GM23338 (cell line): ENCODE data around the gene PVR. TPM values are rescaled to one million over a fixed set of nuclear protein-coding genes. Genes with fewer than 3 reads are reported as not detected.

Experiments used
- ATAC-seq: fragments of 200-7000 bp; cut with Tn5 transposase; 3 replicates; pipeline ENCODE4 v1.9.1; 2020
- DNase-seq: peaks from one replicate; pipeline ENCODE4 v3.0.0-alpha.2; 2015; ENCODE audit warnings: low spot score
- H2AFZ ChIP-seq: fragments of 200-600 bp; sonication (generic); 2 replicates; pipeline ENCODE4 v1.8.0; 2016; ENCODE audit warnings: antibody characterized with exemption, mild to moderate bottlenecking, moderate library complexity
- H3F3A ChIP-seq: fragments of 200-600 bp; sonication (generic); replicated peaks from 2 replicates; pipeline ENCODE4 v1.8.0; 2017; ENCODE audit warnings: antibody characterized with exemption, mixed run types, low read depth
- H3K27ac ChIP-seq: fragments of 200-600 bp; sonication (generic); 2 replicates; pipeline ENCODE4 v1.6.1; 2016; ENCODE audit warnings: low read depth
- H3K27me3 ChIP-seq: fragments of 200-600 bp; sonication (generic); 2 replicates; pipeline ENCODE4 v1.8.0; 2016; ENCODE audit warnings: mild to moderate bottlenecking, mixed run types, moderate library complexity; ENCODE audit not compliant: insufficient read depth
- H3K36me3 ChIP-seq: fragments of 200-600 bp; sonication (generic); 2 replicates; pipeline ENCODE4 v1.8.0; 2016; ENCODE audit warnings: mild to moderate bottlenecking; ENCODE audit not compliant: insufficient read depth
- H3K4me1 ChIP-seq: fragments of 200-600 bp; sonication (generic); 2 replicates; pipeline ENCODE4 v1.8.0; 2016; ENCODE audit warnings: mild to moderate bottlenecking, moderate library complexity; ENCODE audit not compliant: insufficient read depth
- H3K4me2 ChIP-seq: fragments of 200-600 bp; sonication (generic); 2 replicates; pipeline ENCODE4 v1.7.1; 2017; ENCODE audit warnings: mixed run types
- H3K4me3 ChIP-seq: fragments of 200-600 bp; sonication (generic); 2 replicates; pipeline ENCODE4 v1.6.1; 2016; ENCODE audit warnings: mixed run types
- H3K79me2 ChIP-seq: fragments of 200-600 bp; sonication (generic); replicated peaks from 2 replicates; pipeline ENCODE4 v1.8.0; 2017; ENCODE audit warnings: mild to moderate bottlenecking; ENCODE audit not compliant: insufficient read depth
- H3K9me2 ChIP-seq: fragments of 200-600 bp; sonication (generic); 2 replicates; pipeline ENCODE4 v1.8.0; 2017; ENCODE audit not compliant: insufficient read depth
- H4K20me1 ChIP-seq: fragments of 200-600 bp; sonication (generic); replicated peaks from 2 replicates; pipeline ENCODE4 v1.8.0; 2017; ENCODE audit warnings: mild to moderate bottlenecking; ENCODE audit not compliant: insufficient read depth
- H3K27ac Mint-ChIP-seq: 2 replicates; pipeline ENCODE4 v1.8.0; 2020; ENCODE audit warnings: inconsistent platforms, mild to moderate bottlenecking, moderate library complexity, mixed read lengths
- H3K27me3 Mint-ChIP-seq: 3 replicates; pipeline ENCODE4 v1.8.0; 2022; ENCODE audit warnings: low read depth, mild to moderate bottlenecking, moderate library complexity, mixed read lengths, inconsistent platforms; ENCODE audit not compliant: insufficient read depth, poor library complexity
- H3K36me3 Mint-ChIP-seq: 3 replicates; pipeline ENCODE4 v1.8.0; 2021; ENCODE audit warnings: low read depth, mild to moderate bottlenecking, inconsistent platforms, moderate library complexity, mixed read lengths
- H3K4me1 Mint-ChIP-seq: 3 replicates; pipeline ENCODE4 v1.8.0; 2020; ENCODE audit warnings: mild to moderate bottlenecking, inconsistent platforms, mixed read lengths
- H3K4me3 Mint-ChIP-seq: 3 replicates; pipeline ENCODE4 v1.8.0; 2021; ENCODE audit warnings: moderate library complexity, mild to moderate bottlenecking, inconsistent platforms, mixed read lengths
- H3K9me3 Mint-ChIP-seq: 3 replicates; pipeline ENCODE4 v1.8.0; 2020; ENCODE audit warnings: moderate library complexity, mild to moderate bottlenecking, inconsistent platforms, mixed read lengths
- CREB1 ChIP-seq: fragments of 250-450 bp; sonication (Bioruptor Pico); IDR thresholded peaks from 2 replicates; pipeline ENCODE4 v1.5.0; 2020; ENCODE audit warnings: low read depth, mild to moderate bottlenecking, moderate library complexity
- EZH2phosphoT487 ChIP-seq: fragments of 200-600 bp; sonication (generic); IDR thresholded peaks from one replicate; pipeline ENCODE4 v1.8.1; 2018; ENCODE audit warnings: antibody characterized with exemption; ENCODE audit not compliant: unreplicated experiment
- JUNB ChIP-seq: IDR thresholded peaks from one replicate; pipeline ENCODE4 v1.6.1; 2016; ENCODE audit warnings: antibody characterized with exemption; ENCODE audit not compliant: unreplicated experiment
- NANOG ChIP-seq: IDR thresholded peaks from 2 replicates; pipeline ENCODE4 v1.6.1; 2016; ENCODE audit warnings: antibody characterized with exemption, borderline replicate concordance
- POLR2AphosphoS5 ChIP-seq: IDR thresholded peaks from 2 replicates; pipeline ENCODE4 v1.6.1; 2016; ENCODE audit warnings: antibody characterized with exemption, low read depth
- STAT1 ChIP-seq: IDR thresholded peaks from one replicate; pipeline ENCODE4 v1.6.1; 2016; ENCODE audit warnings: antibody characterized with exemption; ENCODE audit not compliant: unreplicated experiment
- ZNF114 ChIP-seq: fragments of 250-450 bp; sonication (Bioruptor Pico); IDR thresholded peaks from 2 replicates; pipeline ENCODE4 v1.5.0; 2020; ENCODE audit warnings: mild to moderate bottlenecking, moderate library complexity
- ZNF331 ChIP-seq: fragments of 250-450 bp; sonication (Bioruptor Pico); IDR thresholded peaks from 2 replicates; pipeline ENCODE4 v1.5.0; 2020; ENCODE audit warnings: low read depth, mild to moderate bottlenecking, moderate library complexity
- polyA plus RNA-seq: library from polyadenylated mRNA; unstranded; fragments of >200 nt; fragmentation: Nextera tagmentation; extraction: Ambion mirVana; gene quantifications from 2 replicates; pipeline ENCODE4 v1.2.1, GENCODE V29; 2016
- total RNA-seq: library from RNA; depleted of rRNA; stranded (reverse); fragments of >200 nt; shearing (Covaris generic); gene quantifications from 2 replicates; pipeline ENCODE4 v1.2.3, GENCODE V29; 2014
- TF ChIP-seq, protein P1 (sequence below): IDR thresholded peaks from one replicate; pipeline ENCODE4 v1.6.1; 2018; ENCODE audit warnings: antibody characterized with exemption; ENCODE audit not compliant: unreplicated experiment
- TF ChIP-seq, protein P2 (sequence below): fragments of 250-450 bp; sonication (Bioruptor Pico); IDR thresholded peaks from 2 replicates; pipeline ENCODE4 v1.5.0; 2020; ENCODE audit warnings: mild to moderate bottlenecking, moderate library complexity
- TF ChIP-seq, protein P3 (sequence below), 2 experiments: fragments of 200-600 bp in 1 of 2; sonication (generic) in 1 of 2; conservative IDR thresholded peaks; 2 replicates each; pipeline versions ENCODE4 v1.5.1 to v1.6.1; 2016 to 2017; ENCODE audit warnings: antibody characterized with exemption in 2 of 2, low read depth in 2 of 2, mild to moderate bottlenecking in 2 of 2, moderate library complexity in 1 of 2

Gene PVR
- total and polyA plus RNA-seq, 2 experiments from 2014 or later = 4.8 to 19.0 TPM

DNA sequence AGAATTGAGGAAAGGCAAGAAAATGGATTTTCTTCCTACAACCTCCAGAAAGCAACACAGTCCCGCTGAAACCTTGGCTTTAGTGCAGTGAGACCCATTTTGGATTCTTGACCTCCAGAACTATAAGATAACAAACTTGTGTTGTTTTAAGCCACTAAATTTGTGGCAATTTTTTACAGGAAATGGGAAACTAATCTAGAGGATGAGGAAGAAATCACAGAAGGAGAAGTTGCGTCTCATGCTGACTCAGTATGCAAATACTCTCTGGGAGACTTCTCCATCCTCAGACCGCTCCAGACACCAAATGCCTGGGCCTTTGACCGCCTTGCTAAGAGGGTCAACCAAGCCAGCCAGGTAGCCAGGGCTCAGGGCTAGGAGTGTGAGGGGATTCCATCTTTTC lies 42.2 kb downstream of the PVR start:
- H3K27ac Mint-ChIP-seq = no peak overlapping the region
- peaks cover 16% of the 10 kb centered on the region; the same call in 2 of the 3 replicates for H3K4me1 Mint-ChIP-seq
- H3F3A ChIP-seq = no peaks in the 10 kb centered on the region
- no peaks in the 10 kb centered on the region for H3K9me2 ChIP-seq
- H3K4me1 ChIP-seq = 0 out of 2 replicates have a peak, but pooled peaks cover 6% of the 10 kb centered on the region
- H3K4me2 ChIP-seq = no peak overlapping the region
- no peaks in the 10 kb centered on the region for H3K27me3 ChIP-seq
- H3K9me3 Mint-ChIP-seq = no peaks in the 10 kb centered on the region; the same call in 2 of the 3 replicates
- H3K4me3 ChIP-seq = no peak overlapping the region
- ATAC-seq (no peak), DNase-seq (no peak)
- H3K36me3 ChIP-seq = no peaks in the 10 kb centered on the region
- peaks cover 11% of the 10 kb centered on the region for H3K27me3 Mint-ChIP-seq
- no peak overlapping the region for H3K4me3 Mint-ChIP-seq
- TF ChIP-seq STAT1 = no peak
- TF ChIP-seq, protein P1, sequence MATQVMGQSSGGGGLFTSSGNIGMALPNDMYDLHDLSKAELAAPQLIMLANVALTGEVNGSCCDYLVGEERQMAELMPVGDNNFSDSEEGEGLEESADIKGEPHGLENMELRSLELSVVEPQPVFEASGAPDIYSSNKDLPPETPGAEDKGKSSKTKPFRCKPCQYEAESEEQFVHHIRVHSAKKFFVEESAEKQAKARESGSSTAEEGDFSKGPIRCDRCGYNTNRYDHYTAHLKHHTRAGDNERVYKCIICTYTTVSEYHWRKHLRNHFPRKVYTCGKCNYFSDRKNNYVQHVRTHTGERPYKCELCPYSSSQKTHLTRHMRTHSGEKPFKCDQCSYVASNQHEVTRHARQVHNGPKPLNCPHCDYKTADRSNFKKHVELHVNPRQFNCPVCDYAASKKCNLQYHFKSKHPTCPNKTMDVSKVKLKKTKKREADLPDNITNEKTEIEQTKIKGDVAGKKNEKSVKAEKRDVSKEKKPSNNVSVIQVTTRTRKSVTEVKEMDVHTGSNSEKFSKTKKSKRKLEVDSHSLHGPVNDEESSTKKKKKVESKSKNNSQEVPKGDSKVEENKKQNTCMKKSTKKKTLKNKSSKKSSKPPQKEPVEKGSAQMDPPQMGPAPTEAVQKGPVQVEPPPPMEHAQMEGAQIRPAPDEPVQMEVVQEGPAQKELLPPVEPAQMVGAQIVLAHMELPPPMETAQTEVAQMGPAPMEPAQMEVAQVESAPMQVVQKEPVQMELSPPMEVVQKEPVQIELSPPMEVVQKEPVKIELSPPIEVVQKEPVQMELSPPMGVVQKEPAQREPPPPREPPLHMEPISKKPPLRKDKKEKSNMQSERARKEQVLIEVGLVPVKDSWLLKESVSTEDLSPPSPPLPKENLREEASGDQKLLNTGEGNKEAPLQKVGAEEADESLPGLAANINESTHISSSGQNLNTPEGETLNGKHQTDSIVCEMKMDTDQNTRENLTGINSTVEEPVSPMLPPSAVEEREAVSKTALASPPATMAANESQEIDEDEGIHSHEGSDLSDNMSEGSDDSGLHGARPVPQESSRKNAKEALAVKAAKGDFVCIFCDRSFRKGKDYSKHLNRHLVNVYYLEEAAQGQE = no peak
- H3K36me3 Mint-ChIP-seq = no peaks in the 10 kb centered on the region
- no peaks in the 10 kb centered on the region for H3K79me2 ChIP-seq
- no peak overlapping the region for H2AFZ ChIP-seq
- no peak overlapping the region for H3K27ac ChIP-seq
- H4K20me1 ChIP-seq = no peaks in the 10 kb centered on the region

DNA sequence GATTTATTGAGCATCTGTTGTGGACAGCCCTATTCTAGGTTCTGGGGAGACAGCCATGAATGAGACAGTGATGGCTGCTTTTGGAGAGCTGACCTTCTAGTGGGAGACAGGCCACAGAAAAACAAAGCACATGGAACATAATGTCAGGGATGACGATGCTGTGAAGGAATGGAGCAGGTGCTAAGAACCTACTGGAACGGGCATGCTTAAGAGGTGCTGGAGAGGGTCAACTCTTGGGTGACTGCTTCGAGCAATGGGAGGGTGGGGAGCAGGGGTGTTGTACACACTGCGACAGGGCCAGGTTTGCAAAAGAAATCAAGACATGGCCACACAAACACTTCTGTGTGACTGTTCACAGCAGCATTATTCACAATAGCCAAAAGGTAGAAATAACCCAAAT lies 43.2 kb downstream of the PVR start:
- H3K27me3 ChIP-seq = no peaks in the 10 kb centered on the region
- peaks cover 6% of the 10 kb centered on the region; the same call in 1 of the 2 replicates for H3K4me1 ChIP-seq
- H3K9me2 ChIP-seq = no peaks in the 10 kb centered on the region
- H3K27ac ChIP-seq = no peak overlapping the region
- H4K20me1 ChIP-seq = no peaks in the 10 kb centered on the region
- no peaks in the 10 kb centered on the region for H3K36me3 ChIP-seq
- H3K79me2 ChIP-seq = no peaks in the 10 kb centered on the region
- DNase-seq (no peak), ATAC-seq (no peak)
- no peak overlapping the region for H2AFZ ChIP-seq
- Mint-ChIP-seq H3K4me1 (peaks cover 16% of the 10 kb centered on the region; the same call in 2 of the 3 replicates), H3K36me3 (no peaks in the 10 kb centered on the region), H3K27me3 (peaks cover 12% of the 10 kb centered on the region), H3K9me3 (no peaks in the 10 kb centered on the region; the same call in 2 of the 3 replicates), H3K27ac (no peak overlapping the region), H3K4me3 (no peak overlapping the region)
- H3K4me2 ChIP-seq = no peak overlapping the region
- H3K4me3 ChIP-seq = no peak overlapping the region
- no peaks in the 10 kb centered on the region for H3F3A ChIP-seq
- TF ChIP-seq EZH2phosphoT487 = no peak
- TF ChIP-seq NANOG = no peak
- no peak for TF ChIP-seq ZNF331 (CRISPR knock-in tag)
- TF ChIP-seq, protein P2, sequence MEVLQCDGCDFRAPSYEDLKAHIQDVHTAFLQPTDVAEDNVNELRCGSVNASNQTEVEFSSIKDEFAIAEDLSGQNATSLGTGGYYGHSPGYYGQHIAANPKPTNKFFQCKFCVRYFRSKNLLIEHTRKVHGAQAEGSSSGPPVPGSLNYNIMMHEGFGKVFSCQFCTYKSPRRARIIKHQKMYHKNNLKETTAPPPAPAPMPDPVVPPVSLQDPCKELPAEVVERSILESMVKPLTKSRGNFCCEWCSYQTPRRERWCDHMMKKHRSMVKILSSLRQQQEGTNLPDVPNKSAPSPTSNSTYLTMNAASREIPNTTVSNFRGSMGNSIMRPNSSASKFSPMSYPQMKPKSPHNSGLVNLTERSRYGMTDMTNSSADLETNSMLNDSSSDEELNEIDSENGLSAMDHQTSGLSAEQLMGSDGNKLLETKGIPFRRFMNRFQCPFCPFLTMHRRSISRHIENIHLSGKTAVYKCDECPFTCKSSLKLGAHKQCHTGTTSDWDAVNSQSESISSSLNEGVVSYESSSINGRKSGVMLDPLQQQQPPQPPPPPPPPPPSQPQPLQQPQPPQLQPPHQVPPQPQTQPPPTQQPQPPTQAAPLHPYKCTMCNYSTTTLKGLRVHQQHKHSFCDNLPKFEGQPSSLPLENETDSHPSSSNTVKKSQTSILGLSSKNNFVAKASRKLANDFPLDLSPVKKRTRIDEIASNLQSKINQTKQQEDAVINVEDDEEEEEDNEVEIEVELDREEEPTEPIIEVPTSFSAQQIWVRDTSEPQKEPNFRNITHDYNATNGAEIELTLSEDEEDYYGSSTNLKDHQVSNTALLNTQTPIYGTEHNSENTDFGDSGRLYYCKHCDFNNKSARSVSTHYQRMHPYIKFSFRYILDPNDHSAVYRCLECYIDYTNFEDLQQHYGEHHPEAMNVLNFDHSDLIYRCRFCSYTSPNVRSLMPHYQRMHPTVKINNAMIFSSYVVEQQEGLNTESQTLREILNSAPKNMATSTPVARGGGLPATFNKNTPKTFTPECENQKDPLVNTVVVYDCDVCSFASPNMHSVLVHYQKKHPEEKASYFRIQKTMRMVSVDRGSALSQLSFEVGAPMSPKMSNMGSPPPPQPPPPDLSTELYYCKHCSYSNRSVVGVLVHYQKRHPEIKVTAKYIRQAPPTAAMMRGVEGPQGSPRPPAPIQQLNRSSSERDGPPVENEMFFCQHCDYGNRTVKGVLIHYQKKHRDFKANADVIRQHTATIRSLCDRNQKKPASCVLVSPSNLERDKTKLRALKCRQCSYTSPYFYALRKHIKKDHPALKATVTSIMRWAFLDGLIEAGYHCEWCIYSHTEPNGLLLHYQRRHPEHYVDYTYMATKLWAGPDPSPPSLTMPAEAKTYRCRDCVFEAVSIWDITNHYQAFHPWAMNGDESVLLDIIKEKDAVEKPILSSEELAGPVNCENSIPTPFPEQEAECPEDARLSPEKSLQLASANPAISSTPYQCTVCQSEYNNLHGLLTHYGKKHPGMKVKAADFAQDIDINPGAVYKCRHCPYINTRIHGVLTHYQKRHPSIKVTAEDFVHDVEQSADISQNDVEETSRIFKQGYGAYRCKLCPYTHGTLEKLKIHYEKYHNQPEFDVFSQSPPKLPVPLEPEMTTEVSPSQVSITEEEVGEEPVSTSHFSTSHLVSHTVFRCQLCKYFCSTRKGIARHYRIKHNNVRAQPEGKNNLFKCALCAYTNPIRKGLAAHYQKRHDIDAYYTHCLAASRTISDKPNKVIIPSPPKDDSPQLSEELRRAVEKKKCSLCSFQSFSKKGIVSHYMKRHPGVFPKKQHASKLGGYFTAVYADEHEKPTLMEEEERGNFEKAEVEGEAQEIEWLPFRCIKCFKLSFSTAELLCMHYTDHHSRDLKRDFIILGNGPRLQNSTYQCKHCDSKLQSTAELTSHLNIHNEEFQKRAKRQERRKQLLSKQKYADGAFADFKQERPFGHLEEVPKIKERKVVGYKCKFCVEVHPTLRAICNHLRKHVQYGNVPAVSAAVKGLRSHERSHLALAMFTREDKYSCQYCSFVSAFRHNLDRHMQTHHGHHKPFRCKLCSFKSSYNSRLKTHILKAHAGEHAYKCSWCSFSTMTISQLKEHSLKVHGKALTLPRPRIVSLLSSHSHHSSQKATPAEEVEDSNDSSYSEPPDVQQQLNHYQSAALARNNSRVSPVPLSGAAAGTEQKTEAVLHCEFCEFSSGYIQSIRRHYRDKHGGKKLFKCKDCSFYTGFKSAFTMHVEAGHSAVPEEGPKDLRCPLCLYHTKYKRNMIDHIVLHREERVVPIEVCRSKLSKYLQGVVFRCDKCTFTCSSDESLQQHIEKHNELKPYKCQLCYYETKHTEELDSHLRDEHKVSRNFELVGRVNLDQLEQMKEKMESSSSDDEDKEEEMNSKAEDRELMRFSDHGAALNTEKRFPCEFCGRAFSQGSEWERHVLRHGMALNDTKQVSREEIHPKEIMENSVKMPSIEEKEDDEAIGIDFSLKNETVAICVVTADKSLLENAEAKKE (CRISPR knock-in tag) = no peak
- TF ChIP-seq, protein P3, sequence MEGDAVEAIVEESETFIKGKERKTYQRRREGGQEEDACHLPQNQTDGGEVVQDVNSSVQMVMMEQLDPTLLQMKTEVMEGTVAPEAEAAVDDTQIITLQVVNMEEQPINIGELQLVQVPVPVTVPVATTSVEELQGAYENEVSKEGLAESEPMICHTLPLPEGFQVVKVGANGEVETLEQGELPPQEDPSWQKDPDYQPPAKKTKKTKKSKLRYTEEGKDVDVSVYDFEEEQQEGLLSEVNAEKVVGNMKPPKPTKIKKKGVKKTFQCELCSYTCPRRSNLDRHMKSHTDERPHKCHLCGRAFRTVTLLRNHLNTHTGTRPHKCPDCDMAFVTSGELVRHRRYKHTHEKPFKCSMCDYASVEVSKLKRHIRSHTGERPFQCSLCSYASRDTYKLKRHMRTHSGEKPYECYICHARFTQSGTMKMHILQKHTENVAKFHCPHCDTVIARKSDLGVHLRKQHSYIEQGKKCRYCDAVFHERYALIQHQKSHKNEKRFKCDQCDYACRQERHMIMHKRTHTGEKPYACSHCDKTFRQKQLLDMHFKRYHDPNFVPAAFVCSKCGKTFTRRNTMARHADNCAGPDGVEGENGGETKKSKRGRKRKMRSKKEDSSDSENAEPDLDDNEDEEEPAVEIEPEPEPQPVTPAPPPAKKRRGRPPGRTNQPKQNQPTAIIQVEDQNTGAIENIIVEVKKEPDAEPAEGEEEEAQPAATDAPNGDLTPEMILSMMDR (conservative IDR thresholded peaks at IDR 0.05; ENCODE audit: low read depth in 2 of 2) = no peak
- no peak for TF ChIP-seq POLR2AphosphoS5
- TF ChIP-seq CREB1 (CRISPR knock-in tag) = no peak
- no peak for TF ChIP-seq ZNF114
- no peak for TF ChIP-seq JUNB
